Neural progenitor cell (in vitro differentiated cells): ENCODE measurements around the gene CDC42EP3. TPM values are rescaled to one million over a fixed set of nuclear protein-coding genes. Genes with fewer than 3 reads are reported as not detected.

ENCODE experiments used
- DNase-seq: peaks from one replicate; pipeline ENCODE4 v3.0.0-alpha.2; 2016; ENCODE audit warnings: low spot score
- H2AFZ ChIP-seq: fragments of 200-600 bp; sonication (generic); replicated peaks from 2 replicates; pipeline ENCODE4 v1.6.1; 2016; ENCODE audit warnings: antibody characterized with exemption
- H3F3A ChIP-seq: fragments of 200-600 bp; sonication (generic); 2 replicates; pipeline ENCODE4 v1.6.1; 2016; ENCODE audit warnings: antibody characterized with exemption, low read depth
- H3K27ac ChIP-seq: fragments of 200-600 bp; sonication (generic); 2 replicates; pipeline ENCODE4 v1.5.1; 2016; ENCODE audit warnings: mild to moderate bottlenecking
- H3K27me3 ChIP-seq: fragments of 200-600 bp; sonication (generic); 2 replicates; pipeline ENCODE4 v1.6.1; 2016; ENCODE audit warnings: mild to moderate bottlenecking, moderate library complexity
- H3K36me3 ChIP-seq: fragments of 200-600 bp; sonication (generic); 2 replicates; pipeline ENCODE4 v1.5.1; 2016
- H3K4me1 ChIP-seq: fragments of 200-600 bp; sonication (generic); 2 replicates; pipeline ENCODE4 v1.6.1; 2016; ENCODE audit warnings: mixed run types
- H3K4me2 ChIP-seq: fragments of 200-600 bp; sonication (generic); 2 replicates; pipeline ENCODE4 v1.6.1; 2016
- H3K4me3 ChIP-seq: fragments of 200-600 bp; sonication (generic); 2 replicates; pipeline ENCODE4 v1.5.1; 2016
- H3K79me2 ChIP-seq: fragments of 200-600 bp; sonication (generic); 2 replicates; pipeline ENCODE4 v1.6.1; 2016; ENCODE audit warnings: low read depth
- H3K9ac ChIP-seq: fragments of 200-600 bp; sonication (generic); 2 replicates; pipeline ENCODE4 v1.6.1; 2016
- H3K9me3 ChIP-seq: fragments of 200-600 bp; sonication (generic); 2 replicates; pipeline ENCODE4 v1.5.1; 2016; ENCODE audit warnings: low read depth
- H4K20me1 ChIP-seq: fragments of 200-600 bp; sonication (generic); 2 replicates; pipeline ENCODE4 v1.6.1; 2016; ENCODE audit warnings: low read depth
- H3K27ac Mint-ChIP-seq: 3 replicates; pipeline ENCODE4 v1.8.0; 2021; ENCODE audit warnings: mixed read lengths
- H3K27me3 Mint-ChIP-seq: 2 replicates; pipeline ENCODE4 v1.8.0; 2022; ENCODE audit warnings: low read depth, mild to moderate bottlenecking, inconsistent platforms, moderate library complexity, mixed read lengths; ENCODE audit not compliant: insufficient read depth
- H3K36me3 Mint-ChIP-seq: 3 replicates; pipeline ENCODE4 v1.8.0; 2021; ENCODE audit warnings: mixed read lengths
- H3K4me1 Mint-ChIP-seq: 3 replicates; pipeline ENCODE4 v1.8.0; 2021; ENCODE audit warnings: mixed read lengths
- H3K4me3 Mint-ChIP-seq: 3 replicates; pipeline ENCODE4 v1.8.0; 2021; ENCODE audit warnings: mild to moderate bottlenecking, moderate library complexity, mixed read lengths
- H3K9me3 Mint-ChIP-seq: 3 replicates; pipeline ENCODE4 v1.8.0; 2020; ENCODE audit warnings: mixed read lengths
- CTCF ChIP-seq: fragments of 200-600 bp; sonication (generic); IDR thresholded peaks from 2 replicates; pipeline ENCODE4 v1.5.1; 2017; ENCODE audit warnings: antibody characterized with exemption, mild to moderate bottlenecking
- EZH2 ChIP-seq: fragments of 200-600 bp; sonication (generic); IDR thresholded peaks from 2 replicates; pipeline ENCODE4 v1.6.1; 2017; ENCODE audit warnings: antibody characterized with exemption, mild to moderate bottlenecking, moderate library complexity
- EZH2phosphoT487 ChIP-seq: fragments of 200-600 bp; sonication (generic); IDR thresholded peaks from 2 replicates; pipeline ENCODE4 v1.6.1; 2017; ENCODE audit warnings: antibody characterized with exemption
- total RNA-seq: library from RNA; depleted of rRNA; stranded (reverse); fragments of >200 nt; gene quantifications from 2 replicates; pipeline ENCODE4 v1.2.3, GENCODE V29; 2015; ENCODE audit warnings: low replicate concordance

Gene CDC42EP3, protein sequence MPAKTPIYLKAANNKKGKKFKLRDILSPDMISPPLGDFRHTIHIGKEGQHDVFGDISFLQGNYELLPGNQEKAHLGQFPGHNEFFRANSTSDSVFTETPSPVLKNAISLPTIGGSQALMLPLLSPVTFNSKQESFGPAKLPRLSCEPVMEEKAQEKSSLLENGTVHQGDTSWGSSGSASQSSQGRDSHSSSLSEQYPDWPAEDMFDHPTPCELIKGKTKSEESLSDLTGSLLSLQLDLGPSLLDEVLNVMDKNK
- total RNA-seq, result 19.7 and 21.2 TPM in 2 replicates

DNA sequence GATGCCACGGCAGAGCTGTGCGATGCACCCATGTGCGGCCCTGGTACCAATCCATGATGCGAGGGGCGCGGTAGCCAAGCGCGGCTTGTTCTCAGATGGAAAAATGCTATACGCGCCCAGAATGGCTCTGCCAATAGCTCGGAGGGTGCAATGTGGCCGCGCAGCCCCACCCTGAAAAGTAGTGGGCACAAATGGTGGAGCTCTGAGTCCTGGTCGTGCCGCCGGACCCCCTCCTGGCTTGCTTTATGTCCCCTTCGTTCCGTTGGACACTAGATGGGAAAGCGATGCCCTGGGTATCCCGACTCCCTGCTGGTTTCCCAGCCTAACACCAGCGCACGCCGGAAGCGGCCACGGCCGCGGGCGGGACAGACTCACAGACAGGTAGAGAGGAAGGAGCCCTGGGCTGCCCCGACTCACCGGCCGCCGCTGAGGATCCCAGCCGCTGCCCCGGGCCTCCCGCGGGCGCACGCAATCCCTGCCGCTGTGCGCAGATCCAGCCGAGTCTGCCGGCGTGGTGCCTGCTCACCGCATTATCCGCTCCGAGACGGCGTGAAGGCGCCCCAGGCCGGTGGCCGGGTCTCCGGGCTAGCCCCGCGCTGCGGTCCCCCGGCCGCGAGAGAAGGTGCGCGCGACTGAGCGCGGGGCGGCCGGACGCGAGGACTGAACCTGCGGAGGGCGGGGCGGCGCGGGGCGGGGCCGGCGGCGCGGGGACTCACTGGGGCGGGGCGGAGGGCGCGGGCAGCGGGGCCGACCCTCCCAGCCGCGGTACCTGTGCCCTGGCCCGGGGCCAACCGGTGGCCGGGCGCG lies at the start of gene CDC42EP3:
Gene CDC42EP3, minus strand, starts transcription at position 634 of the 807 bp plus-strand sequence. CDS start 25,055 bp downstream, outside the sequence.
- Mint-ChIP-seq H3K36me3 (no peaks in the 10 kb centered on the region), H3K4me1 (peaks cover 24% of the 10 kb centered on the region), H3K9me3 (no peaks in the 10 kb centered on the region), H3K27me3 (peaks cover 6% of the 10 kb centered on the region), H3K4me3 (peak within 1 kb of the TSS; percentile 91), H3K27ac (peak within 1 kb of the TSS; percentile 57)
- no peaks in the 10 kb centered on the region for H3K9me3 ChIP-seq
- H3K4me3 ChIP-seq, result peak within 1 kb of the TSS; percentile 97
- peaks cover 51% of the 10 kb centered on the region for H3K79me2 ChIP-seq
- peaks cover 18% of the 10 kb centered on the region for H3F3A ChIP-seq
- peak within 1 kb of the TSS; percentile 94 for H2AFZ ChIP-seq
- H4K20me1 ChIP-seq, result peaks cover 51% of the 10 kb centered on the region
- H3K27ac ChIP-seq, result peak within 1 kb of the TSS; percentile 87
- H3K9ac ChIP-seq, result peak within 1 kb of the TSS; percentile 31
- peak within 1 kb of the TSS; percentile 95 for H3K4me2 ChIP-seq
- peak; percentile 88 for DNase-seq
- TF ChIP-seq EZH2 (no peak), CTCF (no peak), EZH2phosphoT487 (no peak)
- no peaks in the 10 kb centered on the region for H3K27me3 ChIP-seq
- peaks cover 18% of the 10 kb centered on the region for H3K4me1 ChIP-seq
- no peaks in the 10 kb centered on the region for H3K36me3 ChIP-seq

- Histone ChIP-seq H3K9me3 (peaks cover 4% of the 10 kb centered on the region), H3K4me1 (no peaks in the 10 kb centered on the region), H2AFZ (no peak overlapping the region), H3K9ac (no peak overlapping the region), H3K27ac (no peak overlapping the region), H3K27me3 (no peaks in the 10 kb centered on the region), H4K20me1 (no peaks in the 10 kb centered on the region), H3K4me2 (no peak overlapping the region), H3K4me3 (no peak overlapping the region), H3F3A (no peaks in the 10 kb centered on the region), H3K36me3 (no peaks in the 10 kb centered on the region), H3K79me2 (no peaks in the 10 kb centered on the region)
- Mint-ChIP-seq H3K9me3 (peaks cover 12% of the 10 kb centered on the region), H3K4me1 (no peaks in the 10 kb centered on the region), H3K27me3 (peaks cover 2% of the 10 kb centered on the region), H3K36me3 (peaks cover 4% of the 10 kb centered on the region), H3K27ac (no peak overlapping the region), H3K4me3 (no peak overlapping the region)
- TF ChIP-seq EZH2phosphoT487 (no peak), CTCF (no peak), EZH2 (no peak)
- no peak for DNase-seq
Observed at GRCh38 chr2:37721201-37721560, 49.7 kb upstream of the CDC42EP3 start.

DNA sequence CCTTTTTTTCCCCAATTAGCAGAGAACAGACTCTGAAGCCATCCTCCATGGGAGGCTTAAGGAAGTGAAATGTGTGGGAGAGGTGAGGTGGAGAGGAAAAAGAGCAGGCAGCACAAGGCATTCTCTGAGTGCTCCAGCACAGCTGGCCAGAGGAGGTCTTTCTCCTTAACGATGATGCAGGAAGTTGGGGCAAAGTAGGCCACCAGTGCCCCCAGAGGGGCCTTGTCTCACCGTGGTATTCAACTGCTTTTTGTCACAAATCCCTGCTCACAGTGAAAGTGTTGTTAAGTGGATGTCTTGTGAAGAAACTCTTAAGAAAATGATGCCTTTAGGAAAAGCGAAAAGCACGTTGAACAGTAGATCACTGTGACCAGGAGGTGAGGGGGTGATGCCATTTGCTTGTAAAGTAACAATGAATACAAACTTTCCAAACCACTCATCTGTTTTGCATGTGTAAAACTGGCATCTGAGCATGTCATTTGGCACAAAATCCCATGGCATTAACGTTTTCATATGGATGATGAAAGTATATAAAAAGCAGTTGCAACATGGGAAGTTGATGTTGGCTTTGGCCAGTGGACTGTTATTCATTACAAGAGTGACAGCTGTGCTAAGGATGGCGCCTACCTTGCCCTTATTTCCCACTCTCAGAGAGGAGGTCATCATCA lies 49.2 kb upstream of the CDC42EP3 start:
- H3K27ac Mint-ChIP-seq, result no peak overlapping the region
- Histone ChIP-seq H3K4me1 (no peaks in the 10 kb centered on the region), H3F3A (no peaks in the 10 kb centered on the region), H3K79me2 (no peaks in the 10 kb centered on the region), H2AFZ (peak overlapping the region; percentile 72), H3K27ac (no peak overlapping the region), H3K4me2 (no peak overlapping the region), H3K27me3 (no peaks in the 10 kb centered on the region), H3K4me3 (no peak overlapping the region), H3K9ac (no peak overlapping the region), H3K36me3 (no peaks in the 10 kb centered on the region), H4K20me1 (no peaks in the 10 kb centered on the region), H3K9me3 (peaks cover 4% of the 10 kb centered on the region)
- H3K4me3 Mint-ChIP-seq, result peak overlapping the region; percentile 63
- no peaks in the 10 kb centered on the region for H3K4me1 Mint-ChIP-seq
- no peak for DNase-seq
- TF ChIP-seq CTCF (no peak), EZH2 (no peak), EZH2phosphoT487 (no peak)
- H3K36me3 Mint-ChIP-seq, result peaks cover 4% of the 10 kb centered on the region
- H3K9me3 Mint-ChIP-seq, result peaks cover 14% of the 10 kb centered on the region
- H3K27me3 Mint-ChIP-seq, result peaks cover 2% of the 10 kb centered on the region
